Renal cortical epithelial cell (primary cell): ENCODE measurements around the gene EXOC6B. TPM values are rescaled to one million over a fixed set of nuclear protein-coding genes. Genes with fewer than 3 reads are reported as not detected.
A peak's percentile ranks its signal among the peaks of the same experiment; 100 is the strongest.
"Not testable (repeated sequence)": the region's sequence is repeated elsewhere in the genome, so short reads cannot be mapped to it uniquely, and the experiment has no call there.

ENCODE experiments used
- DNase-seq: peaks from one replicate; pipeline ENCODE4 v3.0.0-alpha.2; 2011; ENCODE audit warnings: low read depth
- total RNA-seq: library from RNA; depleted of rRNA; stranded (reverse); fragments of >200 nt; gene quantifications from 2 replicates; pipeline ENCODE4 v1.2.3, GENCODE V29; 2014

Gene EXOC6B
- total RNA-seq, 1 donor from 2014 or later, result 56.0 TPM

DNA sequence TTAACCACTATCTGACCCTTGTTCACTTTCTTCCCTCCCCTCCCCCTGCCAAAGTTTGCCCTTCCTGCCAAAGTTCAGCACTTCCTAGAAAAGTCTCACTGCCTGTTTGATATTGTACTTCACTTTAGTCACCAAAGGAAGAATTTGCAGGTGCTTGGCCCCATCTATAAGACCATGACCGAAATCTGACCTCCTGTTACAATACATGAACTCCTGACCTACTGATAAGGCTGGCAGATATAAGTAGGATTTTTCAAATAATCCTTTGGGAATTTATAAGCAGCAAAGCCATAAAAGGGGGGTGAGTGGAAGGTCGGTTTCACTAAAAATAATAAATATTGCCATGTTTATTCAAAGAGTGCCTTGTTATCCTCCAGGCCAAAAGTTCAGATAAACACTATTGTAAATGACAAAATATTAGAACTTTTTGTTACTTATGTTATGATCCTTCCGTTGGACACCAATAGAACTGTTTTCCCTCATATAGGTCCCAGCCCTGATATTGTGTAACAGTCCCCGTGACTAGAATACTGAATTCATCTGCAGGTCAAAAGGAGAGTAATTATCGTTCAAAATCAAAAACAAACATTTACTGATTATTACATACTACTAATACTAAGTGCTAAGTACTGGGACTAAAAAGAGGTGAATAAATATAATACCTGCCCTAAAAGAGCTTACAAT lies 277.6 kb downstream of the EXOC6B start:
- no peak for DNase-seq

DNA sequence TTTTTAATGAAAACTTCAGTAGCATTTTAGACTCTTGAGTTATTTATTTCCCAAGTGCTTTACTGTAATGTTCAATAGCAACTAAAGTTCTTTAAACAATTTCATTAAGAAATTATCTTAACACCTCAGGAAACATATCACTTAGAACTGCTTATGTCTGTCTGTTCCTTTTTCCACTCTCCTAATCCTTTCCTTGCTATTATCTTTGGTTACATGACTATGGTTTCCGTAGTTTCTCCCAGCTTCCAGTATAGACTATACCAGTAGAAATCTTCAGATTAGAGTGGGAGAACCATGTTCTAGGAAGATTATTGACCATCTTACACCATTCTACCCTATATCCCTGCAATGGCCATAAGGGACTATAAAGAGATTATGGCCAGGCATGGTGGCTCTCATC lies 280.0 kb downstream of the EXOC6B start:
- no peak for DNase-seq

DNA sequence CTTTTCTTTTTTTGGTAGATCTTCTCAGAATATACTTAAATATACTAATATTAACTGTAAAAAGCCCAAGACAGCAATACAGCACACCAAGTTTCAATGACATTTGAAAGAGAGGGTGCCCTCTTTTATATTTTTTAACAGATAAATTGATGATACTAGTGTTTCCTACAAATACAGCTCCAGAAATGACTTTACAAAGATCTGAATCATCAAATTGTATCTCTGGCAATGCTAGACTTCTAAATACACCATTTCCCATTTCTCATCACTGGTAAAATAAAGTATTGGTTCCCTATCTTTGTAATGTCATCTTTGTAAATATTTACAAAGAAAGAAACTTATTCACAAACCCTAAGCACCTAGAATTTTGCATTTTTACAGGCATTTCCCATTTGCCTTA lies 281.3 kb downstream of the EXOC6B start:
- DNase-seq, result no peak

DNA sequence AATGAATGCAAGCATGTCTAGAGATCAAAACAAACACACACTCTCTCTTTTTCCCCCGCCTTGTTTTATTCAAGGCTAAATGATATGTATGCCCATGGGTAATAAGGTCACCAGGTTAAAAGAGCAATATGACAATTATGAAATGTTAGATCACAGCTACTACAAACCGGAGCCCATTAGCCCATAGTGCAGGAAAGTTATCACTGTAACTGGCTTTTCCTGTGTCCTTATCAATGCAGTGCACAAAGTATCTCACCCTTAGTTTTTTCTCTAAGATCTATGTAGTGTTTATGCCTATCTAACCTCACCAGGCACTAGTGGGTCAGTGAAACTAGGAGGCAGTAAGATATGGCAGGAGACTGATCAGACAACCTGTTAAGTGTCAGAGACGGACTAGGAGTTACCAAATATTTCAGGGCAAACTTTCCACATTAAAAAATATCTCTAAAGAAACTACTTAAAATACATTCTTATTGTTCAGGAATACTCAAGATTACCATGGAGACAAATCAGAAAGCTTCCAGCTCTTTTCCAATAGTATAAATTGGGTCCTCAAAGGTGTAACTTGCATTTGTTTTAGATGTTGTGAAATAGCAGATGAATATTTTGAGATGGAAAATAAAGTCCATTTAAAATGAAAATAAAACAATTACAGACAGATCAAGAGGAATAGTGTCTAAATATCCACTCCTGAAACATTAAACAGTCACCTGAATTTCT lies 282.2 kb downstream of the EXOC6B start:
- DNase-seq, result no peak

DNA sequence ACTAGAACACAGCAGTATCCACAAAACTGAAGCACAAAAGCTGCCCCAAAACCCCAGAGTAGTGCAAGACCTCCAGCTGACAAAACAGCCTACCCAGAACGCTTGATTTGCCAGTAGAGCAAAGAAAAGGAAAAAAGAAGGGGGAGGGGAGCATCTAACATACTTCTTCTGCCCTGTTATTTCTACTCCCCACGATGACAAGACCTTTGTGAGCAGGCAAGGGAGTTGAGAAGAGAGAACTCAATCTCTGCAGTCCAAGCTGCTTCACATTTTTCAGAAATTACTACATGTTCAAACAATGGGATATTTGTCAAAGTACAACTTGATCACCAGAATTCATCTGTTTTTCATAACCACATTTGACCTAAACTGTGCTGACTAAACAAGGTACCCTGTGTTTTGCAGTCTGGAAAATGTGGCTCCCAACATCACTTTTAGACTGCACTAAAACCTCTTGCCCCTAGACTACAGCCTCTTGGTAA lies 286.7 kb downstream of the EXOC6B start:
- peak; percentile 47 for DNase-seq

DNA sequence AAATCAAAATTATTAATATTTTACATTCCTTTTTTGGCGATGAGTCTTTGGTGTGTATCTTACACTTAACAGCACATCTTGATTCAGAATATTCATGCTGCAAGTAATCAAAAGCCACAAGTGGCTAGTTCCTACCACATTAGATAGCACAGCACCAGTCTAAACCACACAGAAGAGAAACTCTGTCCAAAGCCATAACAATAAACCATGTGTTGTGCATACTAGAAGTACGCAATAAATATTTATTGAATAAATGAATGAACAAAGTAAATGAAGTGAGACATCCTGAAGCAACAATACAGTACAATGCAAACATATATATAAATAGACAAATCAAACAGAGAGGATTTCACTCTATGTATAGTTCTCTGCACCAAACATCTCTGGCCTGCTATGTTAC lies 287.3 kb downstream of the EXOC6B start:
- no peak for DNase-seq

DNA sequence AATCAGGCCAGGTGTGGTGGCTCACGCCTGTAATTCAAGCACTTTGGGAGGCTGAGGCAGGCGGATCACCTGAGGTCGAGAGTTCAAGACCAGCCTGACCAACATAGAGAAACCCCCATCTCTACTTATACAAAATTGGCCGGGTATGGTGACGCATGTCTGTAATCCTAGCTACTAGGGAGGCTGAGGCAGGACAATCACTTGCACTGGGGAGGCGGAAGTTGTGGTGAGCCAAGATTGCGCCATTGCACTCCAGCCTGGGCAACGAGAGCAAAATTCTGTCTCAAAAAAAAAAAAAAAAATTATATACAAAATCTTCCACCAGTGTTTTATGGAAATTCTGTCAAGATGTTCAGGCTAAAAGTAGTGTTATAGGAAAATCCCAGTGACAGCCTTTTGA lies 290.2 kb downstream of the EXOC6B start:
- DNase-seq, result not testable (repeated sequence)

DNA sequence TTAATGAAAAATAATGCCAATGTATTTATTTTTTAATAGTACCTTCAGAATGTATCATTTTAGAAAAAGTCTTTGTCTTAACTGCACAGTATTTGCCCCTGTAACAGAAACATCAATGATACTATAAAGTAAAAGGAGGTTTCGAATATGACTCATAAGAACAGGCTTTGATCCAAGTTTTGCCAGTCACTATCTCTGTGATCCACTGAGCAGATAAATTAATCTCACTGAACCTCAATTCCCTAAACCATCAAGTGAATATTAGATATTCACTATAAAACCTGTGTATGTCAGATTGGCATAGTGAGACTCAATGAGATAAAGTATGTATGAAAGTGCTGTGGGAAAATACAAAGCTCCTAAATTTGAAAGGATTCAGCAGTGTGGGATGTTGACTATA lies 292.1 kb downstream of the EXOC6B start:
- DNase-seq, result peak; percentile 24

DNA sequence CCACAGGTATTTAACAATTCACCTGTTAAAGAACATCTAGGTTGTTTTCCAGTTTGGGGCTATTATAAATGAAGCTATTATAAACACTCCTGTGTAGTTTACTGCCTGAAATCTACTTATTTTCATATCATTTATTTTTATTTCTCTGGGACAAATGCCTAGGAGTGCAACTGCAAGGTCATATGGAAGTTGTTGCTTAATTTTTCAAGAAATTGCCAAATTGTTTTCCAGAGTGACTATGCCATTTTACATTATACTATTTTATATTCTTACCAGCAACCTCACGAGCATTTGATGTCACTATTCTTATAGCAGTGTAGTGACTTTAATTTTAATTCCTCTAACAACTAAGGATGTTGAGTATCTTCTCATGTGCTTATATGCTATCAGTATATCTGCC lies 298.4 kb downstream of the EXOC6B start:
- no peak for DNase-seq

DNA sequence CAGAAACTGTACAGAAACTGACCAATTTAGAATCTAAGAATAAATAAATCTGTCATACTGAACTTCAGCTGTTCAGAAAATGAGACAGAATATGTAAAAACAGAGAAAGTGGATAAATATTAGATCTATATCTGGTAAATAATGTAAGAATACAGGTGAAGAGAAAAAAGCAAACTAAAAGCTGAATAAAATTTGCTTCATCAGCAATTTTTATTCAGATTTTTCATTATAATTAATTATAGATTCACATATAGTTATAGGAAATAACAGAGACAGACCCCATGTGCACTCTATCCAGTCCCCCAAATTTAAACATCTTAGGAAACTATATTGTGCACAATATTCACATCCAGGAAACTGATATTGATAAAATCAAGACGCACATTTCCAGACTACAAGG lies 299.2 kb downstream of the EXOC6B start:
- no peak for DNase-seq

DNA sequence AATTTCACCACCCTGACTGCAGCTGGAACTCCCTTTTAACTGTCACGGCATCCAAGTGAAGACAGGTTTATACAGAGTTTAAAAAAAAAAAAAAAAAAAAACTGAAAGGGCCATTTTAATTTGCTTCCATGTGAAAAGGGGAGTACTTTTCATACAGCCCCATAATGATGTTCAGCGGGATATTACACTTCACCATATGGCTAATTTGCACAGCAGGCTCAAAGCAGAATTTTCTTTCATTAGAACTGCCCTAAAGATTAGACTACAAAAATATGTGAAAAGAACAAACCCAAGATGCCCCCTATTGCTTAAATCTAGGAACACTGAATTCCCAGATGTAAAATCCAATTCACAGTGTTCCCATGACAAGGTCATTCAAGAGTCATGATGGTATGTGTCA lies 301.8 kb downstream of the EXOC6B start:
- DNase-seq, result no peak

DNA sequence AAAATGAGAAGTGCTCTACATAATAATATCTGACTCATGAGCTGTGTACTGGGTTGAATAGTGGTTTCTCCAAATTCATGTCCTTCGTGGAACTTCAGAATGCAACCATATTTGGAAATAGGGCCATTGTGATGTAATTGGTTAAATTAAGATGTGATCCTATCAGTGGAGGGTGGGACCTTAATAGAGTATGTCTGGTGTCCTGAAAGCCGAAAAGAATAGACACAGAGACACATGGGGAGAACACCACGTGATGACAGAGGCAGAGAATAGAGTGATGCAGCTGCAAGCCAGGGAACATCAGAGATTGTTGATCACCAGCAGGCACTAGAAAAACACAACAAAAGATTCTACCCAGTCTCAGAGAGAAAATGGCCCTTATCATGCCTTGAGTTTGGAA lies 310.1 kb downstream of the EXOC6B start:
- DNase-seq, result no peak

DNA sequence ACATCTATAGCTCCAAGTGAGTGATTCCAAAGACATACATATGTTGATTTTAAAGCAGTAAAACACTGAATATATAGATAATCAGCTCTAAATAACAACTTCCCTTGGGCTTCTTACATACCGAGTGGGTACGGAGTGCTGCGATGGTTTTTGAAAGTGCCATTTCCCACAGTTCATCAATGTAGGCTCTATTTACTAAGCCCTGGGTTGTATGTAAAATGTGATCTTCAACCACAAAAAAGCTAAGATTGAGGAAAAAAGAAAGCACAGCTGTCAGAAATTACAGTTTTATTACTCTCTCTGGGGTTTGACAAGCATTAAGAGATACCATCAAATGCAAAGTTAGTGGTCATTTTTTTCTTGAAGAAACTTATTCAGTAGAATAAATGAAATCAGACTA lies 312.8 kb downstream of the EXOC6B start:
- DNase-seq, result no peak

DNA sequence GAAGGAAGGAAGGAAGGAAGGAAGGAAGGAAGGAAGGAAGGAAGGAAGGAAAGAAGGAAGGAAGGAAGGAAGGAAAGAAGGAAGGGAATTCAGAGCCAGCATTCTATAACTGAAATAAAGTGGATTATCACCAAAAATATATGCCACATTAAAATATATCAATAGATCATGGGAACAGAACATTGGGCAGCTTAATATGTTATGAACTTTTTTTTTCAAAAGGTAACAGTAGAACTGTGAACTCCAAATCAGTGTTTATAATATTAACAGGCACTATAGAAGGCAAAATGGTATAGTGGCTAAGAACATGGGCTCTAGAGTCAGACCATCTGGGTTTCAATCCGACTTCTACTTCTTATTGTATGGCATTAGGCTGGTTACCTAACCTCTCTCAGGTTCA lies 313.5 kb downstream of the EXOC6B start:
- DNase-seq, result no peak

DNA sequence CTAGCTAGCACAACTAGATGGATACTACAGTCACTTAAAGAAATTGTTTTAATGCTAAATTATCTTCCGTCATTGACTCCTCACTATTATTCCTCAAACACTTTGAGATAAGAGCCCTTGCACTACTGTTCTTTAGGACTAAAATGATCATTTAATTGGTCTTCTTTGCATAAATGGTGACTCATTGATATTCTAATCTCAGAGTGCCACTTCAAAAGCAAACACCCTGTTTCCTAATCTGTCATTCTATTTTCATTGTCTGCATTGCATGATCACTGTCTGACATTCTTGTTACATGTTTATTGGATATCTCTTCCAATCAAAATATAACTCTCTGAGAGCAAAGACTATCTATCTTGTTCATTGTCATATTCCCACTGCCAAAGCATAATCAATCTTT lies 313.9 kb downstream of the EXOC6B start:
- DNase-seq, result no peak

DNA sequence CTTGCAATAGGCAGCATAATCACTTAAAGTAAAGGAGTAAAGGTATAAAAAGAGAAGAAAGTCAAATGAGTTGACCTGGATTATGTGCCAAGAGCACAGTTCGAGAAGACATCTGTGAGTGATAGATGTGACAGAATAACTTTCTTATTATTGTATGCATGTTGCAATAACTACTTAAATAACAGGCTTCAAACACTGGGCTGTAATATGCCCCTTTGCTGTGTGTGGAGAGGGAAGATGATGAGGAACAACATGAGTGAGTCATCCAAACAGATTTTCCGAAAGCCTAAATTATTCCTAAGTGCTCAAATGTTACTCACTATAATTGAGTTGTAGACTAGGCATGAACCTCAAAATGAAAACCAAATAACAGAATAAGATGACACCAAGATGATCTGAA lies 328.1 kb downstream of the EXOC6B start:
- DNase-seq, result no peak

DNA sequence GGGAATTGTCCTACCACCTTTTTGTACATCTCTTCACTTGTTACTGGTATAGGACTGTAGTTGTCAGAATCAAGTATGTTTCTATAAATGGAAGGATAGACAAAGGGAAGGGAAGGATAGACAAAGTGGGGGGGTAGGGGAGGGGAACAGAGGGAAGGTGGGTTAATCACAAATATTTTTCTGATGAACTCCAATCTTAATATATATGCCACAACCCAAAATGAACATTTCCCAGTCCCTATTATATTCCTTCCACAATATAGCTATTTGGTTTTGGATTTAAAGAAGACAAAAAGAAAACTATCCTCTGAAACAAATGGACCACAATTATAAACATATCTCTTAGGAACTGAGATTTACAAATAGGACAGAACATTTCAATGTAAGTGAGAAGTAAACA lies 329.4 kb downstream of the EXOC6B start:
- no peak for DNase-seq

DNA sequence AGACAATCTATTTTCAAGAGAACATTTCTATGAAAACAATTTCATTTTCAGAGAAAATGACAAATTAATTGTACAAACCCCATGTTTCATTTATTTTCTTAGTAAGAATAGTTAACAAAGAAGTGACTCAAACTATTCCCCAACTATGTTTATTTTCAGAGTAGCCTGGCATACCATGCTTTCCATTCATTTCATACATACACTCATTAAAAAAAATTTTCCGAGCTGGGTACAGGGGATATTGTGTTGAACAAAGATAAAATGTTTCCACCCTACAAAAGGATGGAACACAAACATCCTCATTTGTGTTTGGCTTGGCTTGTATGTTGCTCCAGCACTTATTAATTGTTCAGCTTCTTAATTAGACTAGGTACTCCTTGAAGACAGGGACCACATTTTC lies 331.4 kb downstream of the EXOC6B start:
- no peak for DNase-seq

DNA sequence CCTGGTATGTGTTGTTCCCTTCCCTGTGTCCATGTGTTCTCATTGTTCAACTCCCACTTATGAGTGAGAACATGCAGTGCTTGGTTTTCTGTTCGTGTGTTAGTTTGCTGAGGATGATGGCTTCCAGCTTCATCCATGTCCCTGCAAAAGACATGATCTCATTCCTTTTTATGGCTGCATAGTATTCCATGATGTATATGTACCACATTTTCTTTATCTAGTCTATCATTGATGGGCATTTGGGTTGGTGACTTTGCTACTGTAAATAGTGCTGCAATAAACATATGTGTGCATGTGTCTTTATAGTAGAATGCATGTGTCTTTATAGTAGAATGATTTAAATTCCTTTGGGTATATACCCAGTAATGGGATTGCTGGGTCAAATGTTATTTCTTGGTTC lies 341.2 kb downstream of the EXOC6B start:
- not testable (repeated sequence) for DNase-seq

DNA sequence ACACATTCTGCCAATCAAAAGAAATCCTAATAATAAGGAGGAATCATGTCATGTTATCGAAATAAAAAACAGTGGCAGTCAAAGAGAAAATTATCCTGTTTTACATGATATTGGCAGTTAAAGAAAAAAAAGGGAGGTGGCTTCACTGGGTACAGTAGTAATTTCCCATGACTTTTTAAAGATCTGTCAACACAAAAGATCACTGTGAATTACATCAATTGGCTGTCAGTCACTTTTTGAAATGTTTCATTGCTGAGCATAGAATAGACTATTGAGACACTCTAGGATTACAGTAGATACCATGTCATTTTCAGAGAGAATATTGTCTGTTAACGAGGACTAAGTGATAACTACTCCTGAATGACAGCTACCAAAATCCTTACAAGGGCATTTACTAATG lies 342.5 kb downstream of the EXOC6B start:
- DNase-seq, result no peak

DNA sequence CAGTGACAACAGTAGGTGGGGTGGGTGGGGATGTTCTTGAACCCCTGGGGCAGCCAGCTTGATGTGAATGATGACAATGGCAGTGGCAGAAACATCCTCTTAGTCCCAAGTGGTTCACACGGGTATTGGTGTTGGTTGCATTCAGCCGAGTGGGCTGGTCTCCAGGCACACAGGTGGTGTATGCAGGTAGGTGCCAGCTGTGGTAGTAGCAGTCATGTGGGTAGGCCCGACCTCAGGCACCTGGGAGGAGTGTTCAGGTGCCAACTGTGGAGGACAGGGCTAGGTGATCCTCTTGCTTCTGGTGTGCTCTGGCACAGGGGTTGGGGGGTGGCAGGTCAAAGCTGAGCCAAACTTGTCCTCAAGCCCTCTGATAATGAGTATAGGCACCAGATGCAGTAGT lies 350.6 kb downstream of the EXOC6B start:
- no peak for DNase-seq

DNA sequence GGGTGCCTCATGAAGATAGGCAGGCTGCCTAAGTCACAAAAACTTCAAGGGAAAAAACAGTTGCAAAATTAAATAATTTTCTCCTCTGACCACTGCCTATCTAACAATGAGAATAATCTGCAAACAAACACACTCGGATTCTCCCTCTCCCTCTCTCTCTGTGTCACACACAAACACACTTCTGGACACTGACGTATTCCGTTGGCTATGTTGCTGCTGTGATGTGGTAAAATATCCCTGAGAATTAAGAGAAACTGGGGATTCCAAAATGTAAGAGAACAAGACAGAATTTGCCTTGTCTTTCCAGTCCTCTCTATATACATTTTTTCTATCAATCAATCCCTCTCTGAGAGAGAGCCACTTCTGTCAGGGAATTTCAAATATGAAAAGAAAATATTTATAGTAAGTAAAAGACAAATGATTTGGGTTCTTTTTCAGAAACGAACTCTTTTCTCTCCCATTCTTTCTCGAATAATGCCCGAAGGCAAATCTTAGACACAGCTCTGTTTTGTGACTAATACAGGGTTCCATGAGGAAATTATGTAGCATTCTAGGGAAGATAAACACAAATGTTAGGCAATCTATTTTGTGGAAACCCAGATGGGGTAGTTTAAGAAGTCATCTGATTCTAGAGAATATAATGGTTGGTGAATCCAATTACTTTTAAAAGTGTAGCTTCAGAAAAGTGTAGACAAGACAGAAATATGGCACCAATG lies 367.9 kb downstream of the EXOC6B start:
- DNase-seq, result peak; percentile 27

DNA sequence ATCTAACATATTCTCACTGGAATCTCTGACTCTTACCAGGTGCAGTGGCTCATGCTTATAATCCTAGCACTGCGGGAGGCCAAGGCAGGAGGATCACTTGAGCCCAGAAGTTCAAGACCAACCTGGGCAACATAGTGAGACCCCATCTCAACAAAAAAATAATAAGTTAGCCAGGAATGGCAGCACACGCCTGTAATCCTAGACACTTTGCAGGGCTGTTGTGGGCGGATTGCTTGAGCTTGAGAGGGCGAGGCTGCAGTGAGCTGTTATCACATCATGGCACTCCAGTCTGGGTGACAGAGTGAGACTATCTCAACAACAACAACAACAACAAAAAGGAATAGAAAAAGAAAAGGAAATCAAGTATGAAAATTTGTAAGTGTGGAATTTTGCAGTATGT lies 371.6 kb downstream of the EXOC6B start:
- no peak for DNase-seq
